ENCODE measurements around the gene ANKDD1A.

Gene ANKDD1A

GRCh38 chr15:64864068-64864467 lies 47.6 kb upstream of the ANKDD1A start:
- no peak for TF ChIP-seq EZH2phosphoT487 (conservative IDR thresholded peaks at IDR 0.05; ENCODE audit: low read length)
- no peak for TF ChIP-seq CTCF (IDR thresholded peaks at IDR 0.05; ENCODE audit: insufficient read depth, low read length, poor library complexity, severe bottlenecking)
- no peaks in the 10 kb centered on the region for H4K20me1 ChIP-seq (ENCODE audit: low read depth, low read length)

GRCh38 chr15:64865126-64865997 lies 46.3 kb upstream of the ANKDD1A start:
- H2AFZ ChIP-seq (ENCODE audit: low read depth, low read length, severe bottlenecking): no peak overlapping the region
- no peak overlapping the region for H3K4me2 ChIP-seq (ENCODE audit: low read depth, low read length, poor library complexity, severe bottlenecking)
- no peak overlapping the region for H3K27ac ChIP-seq (ENCODE audit: low read depth, low read length)
- no peaks in the 10 kb centered on the region for H3K9me2 ChIP-seq (replicated peaks; ENCODE audit: insufficient read depth, low read length)
- H3K9ac ChIP-seq (ENCODE audit: low read length): no peak overlapping the region
- H3K79me2 ChIP-seq (ENCODE audit: insufficient read depth, low read length): no peaks in the 10 kb centered on the region
- no peaks in the 10 kb centered on the region for H4K20me1 ChIP-seq (ENCODE audit: low read depth, low read length)
- TF ChIP-seq EZH2phosphoT487 (conservative IDR thresholded peaks at IDR 0.05; ENCODE audit: low read length) (no peak), CTCF (IDR thresholded peaks at IDR 0.05; ENCODE audit: insufficient read depth, low read length, poor library complexity, severe bottlenecking) (no peak)
- no peaks in the 10 kb centered on the region for H3K27me3 ChIP-seq (ENCODE audit: low read length)
- H3K36me3 ChIP-seq (ENCODE audit: low read length): no peaks in the 10 kb centered on the region
- H3K9me3 ChIP-seq (ENCODE audit: insufficient read depth, low read length): no peaks in the 10 kb centered on the region
- H3F3A ChIP-seq (ENCODE audit: insufficient read depth): no peaks in the 10 kb centered on the region
- no peak overlapping the region for H3K4me3 ChIP-seq (ENCODE audit: insufficient read depth, low read length, poor library complexity, severe bottlenecking)

More at GRCh38 chr15:64864068-64864467, 47.6 kb upstream of the ANKDD1A start:
- H3K9me3 ChIP-seq (ENCODE audit: insufficient read depth, low read length): no peaks in the 10 kb centered on the region
- no peaks in the 10 kb centered on the region for H3K79me2 ChIP-seq (ENCODE audit: insufficient read depth, low read length)
- no peaks in the 10 kb centered on the region for H3K27me3 ChIP-seq (ENCODE audit: low read length)
- no peak overlapping the region for H3K27ac ChIP-seq (ENCODE audit: low read depth, low read length)
- H3F3A ChIP-seq (ENCODE audit: insufficient read depth): no peaks in the 10 kb centered on the region
- H3K36me3 ChIP-seq (ENCODE audit: low read length): no peaks in the 10 kb centered on the region
- H3K9ac ChIP-seq (ENCODE audit: low read length): no peak overlapping the region
- H3K9me2 ChIP-seq (replicated peaks; ENCODE audit: insufficient read depth, low read length): no peaks in the 10 kb centered on the region
- H3K4me3 ChIP-seq (ENCODE audit: insufficient read depth, low read length, poor library complexity, severe bottlenecking): no peak overlapping the region
- H2AFZ ChIP-seq (ENCODE audit: low read depth, low read length, severe bottlenecking): no peak overlapping the region
- no peak overlapping the region for H3K4me2 ChIP-seq (ENCODE audit: low read depth, low read length, poor library complexity, severe bottlenecking)

- H3K79me2 ChIP-seq (ENCODE audit: insufficient read depth, low read length): no peaks in the 10 kb centered on the region
- no peak overlapping the region for H3K27ac ChIP-seq (ENCODE audit: low read depth, low read length)
- no peaks in the 10 kb centered on the region for H4K20me1 ChIP-seq (ENCODE audit: low read depth, low read length)
- H3K36me3 ChIP-seq (ENCODE audit: low read length): no peaks in the 10 kb centered on the region
- H3K9me2 ChIP-seq (replicated peaks; ENCODE audit: insufficient read depth, low read length): no peaks in the 10 kb centered on the region
- no peak overlapping the region for H2AFZ ChIP-seq (ENCODE audit: low read depth, low read length, severe bottlenecking)
- H3K9ac ChIP-seq (ENCODE audit: low read length): no peak overlapping the region
- no peak overlapping the region for H3K4me3 ChIP-seq (ENCODE audit: insufficient read depth, low read length, poor library complexity, severe bottlenecking)
- TF ChIP-seq EZH2phosphoT487 (conservative IDR thresholded peaks at IDR 0.05; ENCODE audit: low read length): no peak
- TF ChIP-seq CTCF (IDR thresholded peaks at IDR 0.05; ENCODE audit: insufficient read depth, low read length, poor library complexity, severe bottlenecking): no peak
- no peaks in the 10 kb centered on the region for H3K9me3 ChIP-seq (ENCODE audit: insufficient read depth, low read length)
- no peaks in the 10 kb centered on the region for H3F3A ChIP-seq (ENCODE audit: insufficient read depth)
- H3K27me3 ChIP-seq (ENCODE audit: low read length): no peaks in the 10 kb centered on the region
- H3K4me2 ChIP-seq (ENCODE audit: low read depth, low read length, poor library complexity, severe bottlenecking): no peak overlapping the region
Observed at GRCh38 chr15:64865998-64866520, 45.6 kb upstream of the ANKDD1A start.
